Sciatic nerve (tissue), 2 donors: ENCODE measurements around the gene SELENOS. TPM values are rescaled to one million over a fixed set of nuclear protein-coding genes. Genes with fewer than 3 reads are reported as not detected.
"Not testable (repeated sequence)": the region's sequence is repeated elsewhere in the genome, so short reads cannot be mapped to it uniquely, and the experiment has no call there.

Experiments used
- ATAC-seq: fragments of 200-7000 bp; cut with Tn5 transposase; one replicate; pipeline ENCODE4 v1.9.1; 2020; ENCODE audit warnings: mild to moderate bottlenecking, moderate library complexity
- DNase-seq: peaks from one replicate; pipeline ENCODE4 v3.0.0-alpha.2; 2020; ENCODE audit warnings: low spot score
- intact Hi-C: fragments of 100-400 bp; cut with DNase I; formaldehyde crosslinking; loops from one replicate; pipeline ENCODE4 v1.14.2; 2022
- total RNA-seq: library from RNA; stranded (reverse); fragmentation: NEBNext Ultra II Directional; extraction: Animal tissue kit (Norgen Biotek cat#: 25700); gene quantifications from one replicate; pipeline ENCODE4 v1.2.1, GENCODE V29; 2021
- donor health status: DM: no; HTN: no; CAD: no.
- donor health status: DM: no; HTN: no; CAD: no.

The SELENOS gene
- total RNA-seq, 1 donor from 2014 or later, result 74.4 TPM

- intact Hi-C loops, result no loop called here
- DNase-seq, result peak; percentile 14
- peak; percentile 28 for ATAC-seq
Measured at GRCh38 chr15:101288905-101289513, 11.7 kb upstream of the SELENOS start.

- not testable (repeated sequence) for DNase-seq, ATAC-seq
Measured at GRCh38 chr15:101287342-101287741, 10.1 kb upstream of the SELENOS start.

GRCh38 chr15:101286471-101287114 is 9.3 kb upstream of the SELENOS start:
- intact Hi-C loops, result no loop called here
- no peak for ATAC-seq
- no peak for DNase-seq

More at GRCh38 chr15:101287342-101287741, 10.1 kb upstream of the SELENOS start:
- intact Hi-C loops, result not testable (repeated sequence)

- DNase-seq (no peak), ATAC-seq (no peak)
- intact Hi-C loops, result no loop called here
Measured at GRCh38 chr15:101283931-101284330, 6.6 kb upstream of the SELENOS start.

- intact Hi-C loops, result no loop called here
- DNase-seq, result no peak
- no peak for ATAC-seq
Measured at GRCh38 chr15:101280007-101280406, 2.7 kb upstream of the SELENOS start.

GRCh38 chr15:101277943-101278564 is 769 bp upstream of the SELENOS start:
- intact Hi-C loops, result no loop called here
- ATAC-seq (no peak), DNase-seq (no peak)

GRCh38 chr15:101276501-101277037 is 716 bp downstream of the SELENOS start:
- intact Hi-C loops, result no loop called here
- ATAC-seq, result no peak
- DNase-seq, result no peak

- DNase-seq, result no peak
- no peak for ATAC-seq
- intact Hi-C loops, result no loop called here
Measured at GRCh38 chr15:101275018-101275417, 2.3 kb downstream of the SELENOS start.

GRCh38 chr15:101273534-101273933 is 3.8 kb downstream of the SELENOS start:
- intact Hi-C loops, result no loop called here
- DNase-seq (no peak), ATAC-seq (no peak)

- ATAC-seq (no peak), DNase-seq (peak; percentile 19)
- intact Hi-C loops, result no loop called here
Measured at GRCh38 chr15:101272584-101272983, 4.7 kb downstream of the SELENOS start.

- no peak for ATAC-seq
Measured at GRCh38 chr15:101269479-101270223, 7.6 kb downstream of the SELENOS start.

GRCh38 chr15:101267320-101268104 is 9.8 kb downstream of the SELENOS start:
- peak; percentile 72 for DNase-seq
- ATAC-seq, result peak; percentile 87
- intact Hi-C loops, result no loop called here

More at GRCh38 chr15:101269479-101270223, 7.6 kb downstream of the SELENOS start:
- intact Hi-C loops, result no loop called here
- DNase-seq, result peak; percentile 51

GRCh38 chr15:101266787-101267186 is 10.5 kb downstream of the SELENOS start:
- peak; percentile 23 for ATAC-seq
- peak; percentile 54 for DNase-seq
- intact Hi-C loops, result no loop called here

GRCh38 chr15:101266034-101266433 is 11.3 kb downstream of the SELENOS start:
- peak; percentile 59 for DNase-seq
- peak; percentile 16 for ATAC-seq
- intact Hi-C loops, result no loop called here

- intact Hi-C loops, result loop anchor here (5.0 kb wide), 1 partner anchor 253 kb away; no protein-coding TSS in a partner anchor
- DNase-seq, result peak; percentile 62
- ATAC-seq, result peak; percentile 70
Measured at GRCh38 chr15:101264911-101265641, 12.2 kb downstream of the SELENOS start.

- intact Hi-C loops, result loop anchor here (5.0 kb wide), 1 partner anchor 252 kb away; no protein-coding TSS in a partner anchor
Measured at GRCh38 chr15:101264011-101264410, 13.3 kb downstream of the SELENOS start.

GRCh38 chr15:101262551-101262950 is 14.7 kb downstream of the SELENOS start:
- DNase-seq (no peak), ATAC-seq (no peak)
- intact Hi-C loops, result loop anchor here (5.0 kb wide), 1 partner anchor 250 kb away; no protein-coding TSS in a partner anchor

More at GRCh38 chr15:101264011-101264410, 13.3 kb downstream of the SELENOS start:
- DNase-seq (no peak), ATAC-seq (no peak)
